Stimulated activated CD8-positive, alpha-beta memory T cell treated with anti-CD3 and anti-CD28 coated beads, Interleukin-15, amount 100 ng/mL, for 4 hours (primary cell): Measurements from ENCODE around the gene CSMD2.

Experiments
- DNase-seq, 2 donors: peaks; one replicate each; pipeline ENCODE4 v3.0.0-alpha.2; 2020; ENCODE audit warnings: low read depth in 2 of 2

Gene CSMD2

DNA sequence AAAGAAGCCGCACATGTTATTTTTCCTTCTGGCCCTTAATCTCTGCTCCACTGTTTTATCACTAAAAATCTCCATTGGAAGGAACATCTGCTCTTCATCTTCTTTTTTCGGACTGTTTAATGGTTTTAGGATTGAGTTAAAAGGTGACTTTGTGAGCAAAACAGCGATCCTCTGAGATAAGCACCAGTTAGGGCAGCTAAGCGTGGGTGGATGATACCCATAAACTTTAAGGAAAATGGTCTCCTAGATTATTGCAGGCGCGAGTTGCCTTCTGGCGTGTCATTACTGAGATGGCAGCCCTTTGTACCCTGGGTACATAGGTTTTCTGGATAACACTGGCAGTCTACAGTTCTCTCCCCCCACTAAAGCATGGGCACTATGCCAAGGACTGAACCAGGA lies 345.1 kb downstream of the CSMD2 start:
- no peak for DNase-seq

GRCh38 chr1:33819290-33819912 lies 345.6 kb downstream of the CSMD2 start:
- DNase-seq, result no peak

GRCh38 chr1:33818071-33818470 lies 347.0 kb downstream of the CSMD2 start:
- DNase-seq, result no peak

DNA sequence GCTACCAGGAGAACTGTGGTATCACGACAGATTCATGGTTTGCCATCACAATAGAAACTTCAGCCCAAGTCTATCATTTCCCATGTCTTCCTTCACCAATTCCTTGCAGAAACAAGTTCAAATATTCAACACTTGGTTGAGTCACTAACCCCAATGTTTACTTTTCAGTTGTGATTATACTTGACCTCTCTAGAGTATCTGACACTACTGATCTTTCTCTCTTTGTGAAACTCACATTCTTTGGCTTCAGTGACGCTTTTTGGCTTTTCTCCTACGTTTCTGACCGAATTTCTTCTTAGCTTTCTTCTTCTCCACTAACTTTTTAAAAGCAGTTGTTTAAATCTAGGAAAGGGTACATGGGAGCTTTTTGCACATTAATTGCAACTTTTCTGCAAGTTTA lies 350.0 kb downstream of the CSMD2 start:
- DNase-seq, result no peak

- DNase-seq, result no peak
Measured at GRCh38 chr1:33814166-33814565, 350.9 kb downstream of the CSMD2 start.

DNA sequence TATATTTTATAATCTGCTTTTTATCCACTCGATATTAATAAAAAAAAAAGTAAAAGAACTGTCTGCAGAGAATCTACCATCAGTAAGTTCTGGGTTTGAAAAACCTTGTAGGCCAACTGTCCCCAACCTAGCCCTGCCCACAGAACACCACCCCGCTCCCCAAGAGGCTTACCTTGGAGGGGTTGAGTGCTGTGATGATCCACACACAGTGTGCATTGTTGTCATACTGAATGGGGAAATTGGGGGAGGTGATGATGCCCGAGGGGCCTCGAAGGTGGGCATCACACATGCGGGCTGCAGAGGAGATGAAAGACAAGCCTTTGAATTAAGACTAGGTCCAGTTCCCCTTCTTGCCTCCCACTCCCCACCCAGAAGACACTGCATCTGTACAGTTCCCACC lies 354.5 kb downstream of the CSMD2 start:
- DNase-seq, result no peak

GRCh38 chr1:33805988-33806387 lies 359.0 kb downstream of the CSMD2 start:
- no peak for DNase-seq

DNA sequence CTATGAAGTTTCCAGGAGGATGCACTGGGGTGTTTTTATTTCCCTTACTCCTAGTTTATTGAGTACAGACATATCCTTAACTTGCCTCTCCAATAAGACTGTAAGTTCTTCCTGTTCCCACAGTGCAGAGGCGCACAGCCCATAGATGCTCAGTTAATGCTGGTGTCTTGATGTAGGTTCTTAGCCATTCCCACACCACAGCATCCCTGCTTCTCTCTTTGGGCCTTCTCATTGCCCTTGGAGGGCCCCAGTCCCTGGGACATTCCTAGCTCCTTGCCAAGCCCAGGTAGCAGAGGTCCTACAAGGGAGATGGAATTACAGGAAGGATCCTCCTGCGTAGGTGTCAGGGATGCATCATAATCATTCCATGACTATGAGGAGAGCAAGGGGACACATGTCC lies 362.8 kb downstream of the CSMD2 start:
- DNase-seq, result no peak

- DNase-seq, result no peak
Measured at GRCh38 chr1:33797849-33798248, 367.2 kb downstream of the CSMD2 start.

- no peak for DNase-seq
Measured at GRCh38 chr1:33792651-33793050, 372.4 kb downstream of the CSMD2 start.

- no peak for DNase-seq
Measured at GRCh38 chr1:33792216-33792615, 372.8 kb downstream of the CSMD2 start.

DNA sequence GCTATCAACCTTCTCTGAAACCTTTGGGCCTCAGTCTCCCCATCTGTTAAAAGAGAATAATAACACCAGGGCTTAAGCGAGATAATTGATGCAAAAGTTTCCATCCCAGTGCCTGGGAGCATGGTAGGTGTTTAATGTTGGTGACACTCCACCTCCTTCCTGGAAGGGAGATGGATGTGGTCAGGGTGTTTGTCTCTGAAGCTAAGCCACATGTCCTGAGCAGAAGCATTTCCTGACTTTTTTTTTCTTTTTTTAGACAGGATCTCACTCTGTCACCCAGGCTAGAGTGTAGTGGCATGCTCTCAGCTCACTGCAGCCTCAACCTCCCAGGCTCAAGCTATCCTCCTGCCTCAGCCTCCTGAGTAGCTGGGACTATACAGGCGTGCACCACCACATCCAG lies 373.8 kb downstream of the CSMD2 start:
- DNase-seq, result no peak

GRCh38 chr1:33790577-33790976 lies 374.5 kb downstream of the CSMD2 start:
- DNase-seq, result no peak

GRCh38 chr1:33784876-33785275 lies 380.2 kb downstream of the CSMD2 start:
- no peak for DNase-seq

GRCh38 chr1:33782776-33783175 lies 382.3 kb downstream of the CSMD2 start:
- DNase-seq, result no peak

- DNase-seq, result no peak
Measured at GRCh38 chr1:33781652-33782051, 383.4 kb downstream of the CSMD2 start.

DNA sequence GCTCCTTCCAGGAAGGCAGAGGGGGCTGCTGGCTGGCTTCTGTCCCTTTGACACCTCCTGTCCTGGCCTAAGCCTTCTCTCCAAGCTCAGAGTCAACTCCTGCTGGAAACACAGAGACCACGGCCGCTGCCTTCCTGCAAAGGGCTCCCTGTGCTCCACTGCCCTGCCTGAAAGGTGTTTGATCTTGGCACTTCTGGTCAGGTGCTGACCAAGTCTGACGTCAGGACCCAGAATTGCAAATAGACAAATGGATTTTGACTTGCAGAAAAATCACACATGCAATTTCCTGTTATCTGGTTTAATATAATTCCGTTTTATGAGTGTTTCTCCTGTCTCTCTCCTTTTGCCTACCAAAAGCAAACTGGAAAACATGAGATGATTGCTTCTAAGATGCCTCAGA lies 387.7 kb downstream of the CSMD2 start:
- no peak for DNase-seq

DNA sequence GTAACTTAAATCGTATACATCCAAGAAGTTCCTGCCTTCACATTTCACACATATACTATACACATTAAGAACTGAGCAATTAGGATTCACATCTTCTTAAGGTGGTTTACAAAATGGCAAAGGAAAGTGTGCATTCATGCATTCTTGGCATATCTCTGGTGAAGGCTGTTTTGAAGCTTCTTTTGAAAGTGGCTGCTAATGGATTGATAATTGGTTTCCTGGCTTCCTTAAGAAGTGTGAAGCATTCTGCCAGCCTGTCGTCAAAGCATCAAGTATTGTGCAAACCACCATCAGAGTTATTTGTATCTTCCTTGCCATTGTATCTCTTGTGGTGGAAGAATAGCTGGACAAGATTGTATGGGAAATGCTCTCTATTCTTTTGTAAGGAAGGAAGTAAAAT lies 396.2 kb downstream of the CSMD2 start:
- DNase-seq, result no peak

- DNase-seq, result no peak
Measured at GRCh38 chr1:33768106-33768505, 396.9 kb downstream of the CSMD2 start.

DNA sequence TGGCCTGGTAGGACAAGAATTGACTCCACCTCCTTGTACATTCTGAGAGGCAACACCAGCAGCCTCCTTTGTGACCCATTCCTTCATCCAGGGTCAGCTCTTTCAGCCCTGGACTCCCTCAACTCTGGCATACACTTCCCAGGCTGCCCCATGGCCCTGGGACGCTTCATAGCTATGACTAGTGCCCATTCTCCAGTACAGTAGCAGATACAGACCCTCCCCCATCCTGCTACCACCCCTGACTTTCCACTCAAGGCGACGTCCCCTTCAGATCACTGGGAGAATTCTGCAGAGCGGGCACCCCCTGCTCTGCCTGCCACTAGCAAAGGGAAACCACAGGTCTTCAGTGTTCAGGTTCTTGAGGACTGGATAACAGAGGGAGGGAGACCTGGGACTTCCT lies 400.9 kb downstream of the CSMD2 start:
- DNase-seq, result no peak

DNA sequence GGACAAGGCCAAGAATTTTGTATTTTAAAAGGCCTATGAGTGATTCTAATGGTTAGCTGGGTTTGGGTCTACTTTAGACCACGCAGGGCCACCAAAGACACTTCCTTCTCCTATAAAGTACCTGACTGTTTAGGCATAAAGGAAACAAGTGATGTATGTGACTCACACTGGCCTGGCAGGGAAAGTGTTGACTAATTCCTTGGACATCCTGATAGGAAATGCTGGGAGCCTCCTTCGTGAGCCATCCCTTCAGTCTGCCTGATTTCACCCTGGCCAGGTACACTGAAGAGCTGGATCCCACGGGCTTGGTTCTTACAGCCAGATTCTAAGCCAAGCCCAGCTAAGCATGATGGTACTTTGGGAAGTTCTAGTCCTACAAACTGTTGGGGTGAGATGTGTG lies 401.6 kb downstream of the CSMD2 start:
- no peak for DNase-seq

- DNase-seq, result no peak
Measured at GRCh38 chr1:33762962-33763361, 402.1 kb downstream of the CSMD2 start.

GRCh38 chr1:33762109-33762830 lies 402.8 kb downstream of the CSMD2 start:
- DNase-seq, result no peak

GRCh38 chr1:33758698-33759097 lies 406.3 kb downstream of the CSMD2 start:
- DNase-seq, result no peak
